Stimulated activated CD8-positive, alpha-beta memory T cell treated with anti-CD3 and anti-CD28 coated beads, Interleukin-15, amount 100 ng/mL, for 24 hours (primary cell): ENCODE data around the gene UBTD2.

ENCODE experiments used
- DNase-seq: peaks from one replicate; pipeline ENCODE4 v3.0.0-alpha.2; 2020; ENCODE audit warnings: low read depth

UBTD2 gene

DNA sequence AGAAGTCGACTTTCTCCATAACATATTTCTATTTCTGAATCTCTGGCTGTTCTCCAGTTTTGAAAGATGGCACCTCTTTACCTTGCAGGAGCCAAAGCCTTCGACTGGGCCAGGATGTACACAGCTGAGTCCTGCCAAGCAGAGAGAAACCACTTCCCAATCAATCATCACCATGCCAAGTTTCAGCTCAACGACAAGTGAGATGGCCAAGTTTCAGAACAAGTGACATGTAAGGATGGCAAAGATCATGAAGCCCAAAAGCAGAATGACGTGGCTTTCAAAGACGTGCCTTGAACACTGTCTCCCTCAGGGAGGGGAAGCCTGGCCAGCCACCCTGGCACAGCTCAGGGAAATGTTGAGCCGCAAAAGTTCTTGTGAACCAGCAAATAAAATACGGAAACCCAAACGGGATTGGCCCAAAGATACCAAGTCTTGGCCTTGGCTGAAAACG lies 113.3 kb downstream of the UBTD2 start:
- DNase-seq = no peak

- DNase-seq = no peak
Observed at GRCh38 chr5:172169216-172169615, 114.3 kb downstream of the UBTD2 start.

GRCh38 chr5:172168311-172168710 lies 115.3 kb downstream of the UBTD2 start:
- DNase-seq = no peak

GRCh38 chr5:172167895-172168294 lies 115.7 kb downstream of the UBTD2 start:
- DNase-seq = no peak

GRCh38 chr5:172166030-172166826 lies 117.3 kb downstream of the UBTD2 start:
- DNase-seq = no peak

DNA sequence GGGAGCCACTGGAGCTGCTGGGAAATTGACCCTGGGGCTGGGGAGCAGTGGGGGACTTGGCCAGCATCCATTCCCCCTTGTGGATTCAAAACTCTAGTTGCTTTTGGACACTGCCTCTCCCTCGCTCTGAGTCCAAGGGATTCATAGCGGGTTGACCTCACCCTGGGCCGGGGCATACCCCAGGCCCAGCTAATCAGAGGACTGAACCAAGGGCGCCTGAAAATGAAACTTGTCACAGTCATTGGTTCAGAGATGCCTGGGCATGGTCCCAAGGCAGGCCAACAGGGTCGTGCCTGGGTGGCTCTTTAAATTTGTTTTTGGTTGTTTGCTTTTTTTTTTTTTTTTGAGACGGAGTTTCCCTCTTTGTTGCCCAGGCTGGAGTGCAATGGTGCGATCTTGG lies 118.1 kb downstream of the UBTD2 start:
- DNase-seq = no peak

GRCh38 chr5:172164769-172165212 lies 118.8 kb downstream of the UBTD2 start:
- no peak for DNase-seq

GRCh38 chr5:172163346-172163745 lies 120.2 kb downstream of the UBTD2 start:
- DNase-seq = no peak

DNA sequence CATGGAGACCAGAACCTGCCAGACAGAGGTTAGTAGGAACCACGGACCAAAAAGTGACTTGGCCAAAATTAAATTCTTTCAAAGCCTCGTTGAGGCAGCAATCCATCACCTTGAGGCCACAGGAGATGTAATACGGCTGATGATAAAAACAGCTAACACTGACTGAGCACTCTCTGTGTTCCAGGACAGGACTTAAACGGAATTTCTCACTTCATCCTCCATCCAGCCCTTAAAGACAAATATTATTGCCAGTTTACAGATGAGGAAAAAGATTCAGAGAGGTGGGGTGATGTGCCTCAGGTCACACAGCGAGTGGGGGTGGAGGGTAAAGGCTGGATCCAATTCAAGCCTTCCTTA lies 120.6 kb downstream of the UBTD2 start:
- no peak for DNase-seq

GRCh38 chr5:172162323-172162986 lies 121.1 kb downstream of the UBTD2 start:
- DNase-seq = no peak

DNA sequence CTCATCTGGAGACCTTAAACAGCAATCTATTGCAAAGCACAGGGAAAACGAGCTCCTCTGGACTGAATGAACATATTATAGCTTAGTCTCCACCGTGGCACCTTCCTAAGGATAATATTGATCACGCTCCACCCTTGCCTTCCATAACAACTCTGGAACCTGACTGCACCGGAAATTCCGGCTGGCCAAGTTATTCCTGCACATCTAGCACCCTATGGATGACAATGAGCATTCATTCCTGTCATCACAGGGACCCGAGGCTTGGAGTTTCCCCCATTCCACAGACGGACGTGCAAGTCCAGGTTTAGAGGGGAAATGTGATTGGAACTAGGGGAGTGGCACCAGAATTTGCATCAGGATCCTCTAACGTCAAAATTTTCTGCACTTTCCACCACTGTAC lies 123.1 kb downstream of the UBTD2 start:
- no peak for DNase-seq
